Tibial nerve (tissue), 4 donors: Measurements from ENCODE around the gene STK17A.

Source experiments
- CTCF ChIP-seq, 5 experiments: fragments of 200-600 bp in 3 of 5; fragments of 450-650 bp in 2 of 5; sonication (generic) in 3 of 5; IDR thresholded peaks; one replicate each; pipeline ENCODE4 v1.5.1; 2016 to 2019; ENCODE audit warnings: antibody characterized with exemption in 5 of 5, mild to moderate bottlenecking in 3 of 5, moderate library complexity in 2 of 5
- EP300 ChIP-seq, 2 donors: sonication (generic); formaldehyde crosslinking; IDR thresholded peaks; one replicate each; pipeline ENCODE4 v1.6.1; 2017; ENCODE audit warnings: antibody characterized with exemption in 2 of 2, mild to moderate bottlenecking in 1 of 2
- POLR2A ChIP-seq, 2 donors: fragments of 450-650 bp; IDR thresholded peaks; one replicate each; pipeline ENCODE4 v1.6.1; 2017; ENCODE audit warnings: antibody characterized with exemption in 2 of 2, mild to moderate bottlenecking in 2 of 2, moderate library complexity in 2 of 2

- no peak for TF ChIP-seq EP300 (IDR thresholded peaks at IDR 0.05)
- no peak for TF ChIP-seq CTCF (IDR thresholded peaks at IDR 0.05)
- TF ChIP-seq POLR2A (IDR thresholded peaks at IDR 0.05): no peak
Measured at GRCh38 chr7:43671521-43671920, 88.6 kb downstream of the STK17A start.
